ENCODE results near the gene NRP1.
A peak's percentile ranks its signal among the peaks of the same experiment; 100 is the strongest.

GRCh38 chr10:33143160-33143728 is 191.2 kb downstream of the NRP1 start:
- no peak for TF ChIP-seq REST (IDR thresholded peaks at IDR 0.05; ENCODE audit: low read depth, low read length)
- TF ChIP-seq MXI1 (IDR thresholded peaks at IDR 0.05; ENCODE audit: low read depth, low read length) = no peak
- no peak for TF ChIP-seq CTCF (IDR thresholded peaks at IDR 0.05)
- TF ChIP-seq FOSL2 (IDR thresholded peaks at IDR 0.05; ENCODE audit: borderline replicate concordance, low read depth) = peak; percentile 75; the same call in 1 of the 2 replicates
- TF ChIP-seq MAX (IDR thresholded peaks at IDR 0.05; ENCODE audit: low read depth) = peak; percentile 31; the same call in 1 of the 2 replicates
- no peak for TF ChIP-seq EZH2phosphoT487 (IDR thresholded peaks at IDR 0.05; ENCODE audit: borderline replicate concordance, low read depth)

All from SK-N-SH (cell line).